GM10248 (cell line): ENCODE measurements around the gene GRP.

Source experiments
- CTCF ChIA-PET: fragments of 300-600 bp; sonication (Branson Sonifier 250); formaldehyde crosslinking; extraction: SDS; loops from one replicate; lab custom pipeline; 2021; ENCODE audit warnings: antibody characterized with exemption; lab: Yijun Ruan, JAX
- POLR2A ChIA-PET: fragments of 350-650 bp; sonication (Branson Sonifier 250); formaldehyde crosslinking; extraction: SDS; loops from one replicate; lab custom pipeline; 2020; ENCODE audit warnings: antibody characterized with exemption; lab: Yijun Ruan, JAX
- DNase-seq: peaks from one replicate; pipeline ENCODE4 v3.0.0; 2012; ENCODE audit errors: extremely low spot score
- CTCF ChIP-seq: IDR thresholded peaks from 2 replicates; pipeline ENCODE4 v1.5.1; 2012; ENCODE audit warnings: mild to moderate bottlenecking, low read depth; ENCODE audit errors: extremely low read depth, missing control alignments, control extremely low read depth

Gene GRP

GRCh38 chr18:59220784-59221765, 1.1 kb downstream of the GRP start:
- ChIA-PET CTCF (interaction anchor here (0.9 to 1.1 kb wide), 2 partner anchors 28 to 33 kb away, joined by 3 to 5 read pairs; no protein-coding TSS in a partner anchor), POLR2A (no interaction called here)
- no peak for DNase-seq
- TF ChIP-seq CTCF = no peak

GRCh38 chr18:59222341-59222740, 2.4 kb downstream of the GRP start:
- TF ChIP-seq CTCF = no peak
- no peak for DNase-seq
- POLR2A ChIA-PET = no interaction called here
- CTCF ChIA-PET = interaction anchor here (0.9 to 1.7 kb wide), 2 partner anchors 8 to 32 kb away, joined by 3 read pairs; no protein-coding TSS in a partner anchor

GRCh38 chr18:59228351-59228750, 8.4 kb downstream of the GRP start:
- DNase-seq = no peak
- POLR2A ChIA-PET = no interaction called here
- TF ChIP-seq CTCF = no peak
- CTCF ChIA-PET = interaction anchor here (1.5 to 2.5 kb wide), 3 partner anchors 19 to 175 kb away, joined by 3 to 7 read pairs (median 7); no protein-coding TSS in a partner anchor

- TF ChIP-seq CTCF = no peak
- no peak for DNase-seq
- ChIA-PET POLR2A (no interaction called here), CTCF (interaction anchor here (1.3 to 2.9 kb wide), 4 partner anchors 15 to 174 kb away, joined by 3 to 10 read pairs (median 5); no protein-coding TSS in a partner anchor)
Observed at GRCh38 chr18:59229191-59229590, 9.2 kb downstream of the GRP start.

GRCh38 chr18:59229701-59230443, 9.9 kb downstream of the GRP start:
- CTCF ChIA-PET = interaction anchor here (1.0 to 2.9 kb wide), 5 partner anchors 11 to 173 kb away, joined by 3 to 10 read pairs (median 4); no protein-coding TSS in a partner anchor
- POLR2A ChIA-PET = no interaction called here
- DNase-seq = no peak
- TF ChIP-seq CTCF = no peak

GRCh38 chr18:59231114-59231513, 11.2 kb downstream of the GRP start:
- CTCF ChIA-PET = interaction anchor here (1.4 to 2.9 kb wide), 2 partner anchors 13 to 18 kb away, joined by 3 to 10 read pairs; no protein-coding TSS in a partner anchor
- no peak for DNase-seq
- POLR2A ChIA-PET = no interaction called here
- TF ChIP-seq CTCF = no peak
